HG03521 (cell line): ENCODE data around the gene H3-3A.

ENCODE experiments used
- ATAC-seq: cut with Tn5 transposase; IDR thresholded peaks from one replicate; pipeline ENCODE4 v1.9.1; 2021; ENCODE audit warnings: mild to moderate bottlenecking, moderate library complexity; ENCODE audit not compliant: unreplicated experiment

H3-3A gene

DNA sequence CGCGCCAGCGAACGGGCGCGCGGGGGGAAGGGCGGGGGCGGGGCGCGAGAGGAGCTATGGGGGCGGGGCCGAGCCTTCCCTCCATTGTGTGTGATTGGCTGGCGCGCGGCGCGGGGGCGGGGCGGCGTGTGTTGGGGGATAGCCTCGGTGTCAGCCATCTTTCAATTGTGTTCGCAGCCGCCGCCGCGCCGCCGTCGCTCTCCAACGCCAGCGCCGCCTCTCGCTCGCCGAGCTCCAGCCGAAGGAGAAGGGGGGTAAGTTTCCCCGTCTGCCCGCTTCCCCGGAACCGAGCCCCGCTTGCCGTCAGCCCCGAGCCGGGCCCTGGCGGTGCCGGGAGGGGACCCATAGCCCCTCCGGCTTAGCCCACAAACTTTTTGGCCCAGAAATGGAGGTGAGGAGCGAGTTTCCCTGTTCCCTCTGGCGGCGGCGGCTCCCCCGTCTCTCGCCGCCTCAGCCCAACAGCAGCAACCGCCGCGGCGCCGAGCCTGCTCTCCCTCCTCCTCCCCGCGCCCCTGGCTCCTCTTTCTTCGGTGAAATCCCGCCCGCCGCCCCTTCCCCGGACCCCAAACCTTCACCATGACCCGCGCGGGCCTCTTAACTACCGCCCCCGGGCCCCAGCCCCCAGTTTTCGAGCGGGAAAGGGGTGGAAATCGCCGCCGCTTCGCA is at the start of gene H3-3A:
Gene H3-3A (plus strand): TSS at position 159 of the 666 bp plus-strand sequence. CDS start 1,636 bp downstream, outside the sequence.
- ATAC-seq = peak; percentile 72

- ATAC-seq = no peak
Observed at GRCh38 chr1:226017070-226017469, 45.4 kb upstream of the H3-3A start.

GRCh38 chr1:226019572-226019971 is 42.9 kb upstream of the H3-3A start:
- no peak for ATAC-seq

- no peak for ATAC-seq
Observed at GRCh38 chr1:226021401-226021800, 41.1 kb upstream of the H3-3A start.

DNA sequence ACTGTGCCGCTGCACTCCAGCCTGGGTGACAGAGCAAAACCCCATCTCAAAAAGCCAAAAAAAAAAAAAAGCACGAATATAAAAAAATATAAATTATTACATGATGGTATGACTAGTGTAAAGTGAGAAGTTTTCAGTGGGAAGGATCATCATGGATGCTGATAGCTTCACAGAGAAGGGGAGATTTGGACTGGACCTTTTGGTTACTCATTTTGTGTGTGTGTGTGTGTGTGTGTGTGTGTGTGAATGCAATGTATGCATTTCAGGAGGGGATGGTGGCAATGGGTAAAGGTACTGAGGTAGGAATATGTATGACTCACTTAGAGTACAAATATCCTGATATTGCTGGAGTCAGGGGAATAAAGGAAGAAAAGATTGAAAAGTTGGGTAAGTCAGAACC is 40.7 kb upstream of the H3-3A start:
- no peak for ATAC-seq

GRCh38 chr1:226023735-226024134 is 38.8 kb upstream of the H3-3A start:
- no peak for ATAC-seq

DNA sequence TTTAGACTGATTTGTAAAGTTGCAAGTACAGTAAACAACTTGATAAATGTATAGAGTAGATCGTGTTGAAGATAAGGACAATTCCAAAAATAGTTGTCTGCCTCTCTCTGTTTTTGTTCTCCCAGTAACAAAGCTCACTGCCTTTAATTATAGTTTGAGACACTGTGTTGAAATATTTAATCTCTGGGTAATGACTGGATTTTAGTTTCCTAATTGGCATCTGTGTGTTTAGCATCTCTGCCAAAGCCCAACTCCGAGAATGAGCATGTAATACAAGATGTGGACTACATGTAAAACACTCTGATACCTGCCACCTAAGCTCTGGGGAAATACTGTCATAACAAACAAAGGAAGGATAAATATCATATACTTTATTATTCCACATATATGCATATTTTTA is 35.7 kb upstream of the H3-3A start:
- no peak for ATAC-seq

GRCh38 chr1:226027538-226028217 is 34.8 kb upstream of the H3-3A start:
- no peak for ATAC-seq

DNA sequence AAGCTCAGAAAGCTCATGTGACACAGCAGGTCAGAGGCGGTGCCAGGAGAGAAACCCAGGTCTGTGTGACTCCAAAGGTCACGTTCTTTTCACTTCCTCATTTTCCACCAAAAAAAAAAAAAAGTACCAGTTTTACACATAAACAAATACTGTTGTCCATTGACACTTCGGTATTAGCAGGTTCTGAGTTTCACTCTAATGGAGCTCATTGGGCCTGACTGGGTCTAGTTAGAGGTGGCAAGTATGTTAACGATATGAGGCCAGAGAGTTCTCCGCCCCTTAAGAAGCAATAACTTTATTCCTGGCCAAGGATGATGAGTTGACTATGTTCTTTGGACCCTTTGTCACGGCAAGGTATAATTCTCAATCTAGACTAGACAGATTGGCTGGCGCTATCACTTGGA is 33.4 kb upstream of the H3-3A start:
- peak; percentile 83 for ATAC-seq

DNA sequence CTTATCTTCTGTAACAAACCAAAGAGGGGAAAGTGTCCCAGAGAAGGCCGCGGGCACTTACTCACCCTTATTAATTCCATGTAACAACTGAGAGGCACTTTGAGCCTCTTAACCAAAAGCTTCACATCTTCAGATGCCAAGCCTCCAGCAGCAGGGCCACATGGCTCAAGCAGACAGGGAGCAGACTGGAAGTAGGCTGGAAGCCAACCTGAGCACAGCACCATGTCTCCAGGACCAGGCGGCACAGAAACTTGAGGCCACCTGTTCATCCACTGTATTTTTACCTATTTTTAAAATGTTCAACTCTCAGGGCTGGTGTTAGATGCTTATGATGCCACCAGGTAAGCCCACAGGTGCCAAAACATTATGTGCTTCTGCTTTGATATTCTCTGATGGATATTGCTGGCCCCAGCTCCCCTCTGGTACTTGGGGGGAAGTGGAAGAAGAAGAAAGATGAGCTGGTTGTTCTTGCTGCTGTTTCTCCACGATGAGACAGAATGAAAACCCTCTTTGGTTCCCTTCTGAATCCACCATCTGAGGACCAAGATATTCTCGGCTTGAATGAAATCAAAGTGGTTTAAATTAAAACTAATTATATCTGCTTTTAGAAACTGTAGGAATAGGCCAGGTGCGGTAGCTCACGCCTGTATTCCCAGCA is 32.8 kb upstream of the H3-3A start:
- no peak for ATAC-seq

- ATAC-seq = no peak
Observed at GRCh38 chr1:226033582-226033981, 28.9 kb upstream of the H3-3A start.

DNA sequence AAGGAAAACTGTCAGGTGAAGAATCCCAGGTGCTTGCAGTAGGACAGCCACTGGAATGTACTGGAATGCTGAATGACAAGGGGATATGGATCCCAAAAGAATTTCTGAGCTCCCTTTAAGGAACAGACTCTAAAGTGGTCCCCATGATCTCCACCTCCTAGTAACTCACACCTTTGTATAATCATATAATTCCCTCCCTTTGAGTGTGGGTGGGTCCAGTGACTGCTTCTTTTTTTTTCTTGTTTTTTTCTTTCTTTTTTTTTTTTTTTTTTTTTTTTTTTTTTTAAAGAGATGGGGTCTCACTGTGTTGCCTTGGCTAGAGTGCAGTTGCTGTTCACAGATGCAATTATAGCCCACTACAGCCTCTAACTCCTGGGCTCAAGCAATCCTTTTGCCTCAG is 28.5 kb upstream of the H3-3A start:
- no peak for ATAC-seq

DNA sequence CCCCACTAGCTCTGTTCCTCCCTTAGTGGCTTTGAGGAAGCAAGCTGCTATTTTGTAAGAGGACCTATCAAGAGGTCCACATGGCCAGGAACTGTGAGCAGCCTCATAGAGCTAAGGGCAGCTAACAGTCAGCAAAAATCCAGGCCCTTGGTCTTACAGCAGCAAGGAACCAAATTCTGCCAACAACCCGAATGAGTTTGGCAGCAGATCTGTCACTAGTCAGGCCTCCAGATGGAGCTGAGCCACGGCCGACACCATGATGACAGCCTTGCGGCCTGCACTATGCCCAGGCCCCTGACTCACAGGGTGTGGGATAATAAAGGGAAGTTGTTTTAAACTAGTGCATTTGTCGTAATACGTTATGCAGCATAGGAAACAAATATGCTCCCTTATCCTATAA is 28.0 kb upstream of the H3-3A start:
- ATAC-seq = no peak

DNA sequence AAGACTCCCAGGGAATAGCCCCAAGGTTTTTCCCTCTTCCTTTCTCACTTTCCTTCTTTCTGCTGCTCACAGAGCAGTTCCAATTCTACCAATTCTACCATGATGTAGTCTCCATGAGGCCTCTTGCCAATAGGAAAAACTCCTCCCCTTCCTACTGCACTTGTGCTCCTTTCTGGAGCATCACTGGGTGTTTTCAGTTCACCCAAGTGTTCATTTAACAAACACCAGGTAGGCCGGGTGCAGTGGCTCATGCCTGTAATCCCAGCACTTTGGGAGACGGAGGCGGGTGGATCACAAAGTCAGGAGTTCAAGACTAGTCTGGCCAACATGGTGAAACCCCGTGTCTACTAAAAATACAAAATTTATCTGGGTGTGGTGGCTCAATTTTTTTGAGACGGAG is 26.6 kb upstream of the H3-3A start:
- ATAC-seq = no peak

DNA sequence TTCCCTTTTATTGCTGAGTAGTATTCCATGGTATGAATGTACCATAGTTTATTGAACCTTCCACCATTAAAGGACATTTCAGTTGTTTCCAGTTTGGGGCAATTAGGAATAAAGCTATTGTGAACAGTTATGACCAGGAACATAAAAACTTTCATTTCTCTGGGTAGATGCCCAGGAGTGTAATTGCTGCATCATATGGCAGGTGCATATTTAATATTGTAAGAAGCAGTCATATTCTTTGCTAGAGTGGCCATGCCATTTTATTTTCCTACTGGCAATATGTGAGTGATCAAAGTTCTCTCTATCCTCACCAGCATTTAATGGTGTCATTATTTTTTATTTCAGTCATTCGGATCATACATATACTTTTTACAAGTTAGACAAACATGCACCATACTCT is 23.9 kb upstream of the H3-3A start:
- no peak for ATAC-seq

DNA sequence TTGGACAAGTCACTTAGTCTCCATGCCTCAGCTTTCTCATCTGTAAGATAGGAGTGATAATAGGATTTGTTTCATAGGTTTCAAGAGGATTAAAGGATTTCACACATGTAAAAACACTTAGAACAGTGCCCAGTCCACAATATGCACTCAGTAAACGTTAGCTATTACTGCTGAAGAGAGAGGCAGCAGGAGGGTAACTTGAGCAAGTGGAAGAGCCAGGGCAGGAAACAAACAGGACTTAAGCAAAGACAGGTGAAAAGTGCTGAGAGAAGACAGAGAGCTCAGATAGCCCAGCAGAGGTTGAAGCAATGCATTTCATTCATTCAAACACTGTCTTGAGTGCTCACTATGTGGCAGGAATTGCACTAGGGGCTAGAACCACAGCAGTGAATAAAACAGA is 21.1 kb upstream of the H3-3A start:
- ATAC-seq = no peak

GRCh38 chr1:226044514-226045101 is 17.9 kb upstream of the H3-3A start:
- ATAC-seq = no peak

DNA sequence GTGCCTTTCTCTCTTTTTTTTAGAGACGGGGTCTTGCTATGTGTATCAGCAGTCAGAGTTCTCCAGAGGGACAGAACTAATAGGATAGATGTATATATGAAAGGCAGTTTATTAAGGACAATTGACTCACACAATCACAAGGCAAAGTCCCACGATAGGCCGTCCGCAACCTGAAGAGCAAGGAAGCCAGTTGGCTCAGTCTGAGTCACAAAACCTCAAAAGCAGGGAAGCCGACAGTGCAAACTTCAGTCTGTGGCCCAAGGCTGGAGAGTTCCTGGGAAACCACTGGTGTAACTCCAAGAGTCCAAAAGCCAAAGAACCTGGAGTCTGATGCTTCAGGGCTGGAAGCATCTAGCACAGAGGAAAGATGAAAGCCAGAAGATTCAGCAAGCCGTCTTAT is 16.3 kb upstream of the H3-3A start:
- ATAC-seq = no peak

DNA sequence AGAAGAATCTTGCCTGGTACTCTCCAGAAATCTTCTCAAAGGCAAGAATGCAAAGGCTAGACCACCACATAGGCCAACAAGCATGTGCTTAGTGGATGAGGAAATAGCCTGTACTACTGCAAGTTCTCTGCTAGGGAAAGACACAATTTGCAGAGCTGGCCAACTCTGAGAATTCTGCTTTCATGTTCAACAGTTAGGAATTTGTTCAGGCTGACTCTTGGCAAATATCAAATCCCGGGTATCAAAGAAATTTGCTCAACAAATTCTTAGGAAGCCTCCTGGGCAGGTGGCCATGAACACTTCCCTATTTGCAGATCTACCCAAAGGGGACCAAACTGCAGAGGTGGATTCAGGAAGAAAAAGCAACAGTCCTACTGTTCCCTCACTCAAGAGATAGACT is 15.0 kb upstream of the H3-3A start:
- ATAC-seq = no peak

DNA sequence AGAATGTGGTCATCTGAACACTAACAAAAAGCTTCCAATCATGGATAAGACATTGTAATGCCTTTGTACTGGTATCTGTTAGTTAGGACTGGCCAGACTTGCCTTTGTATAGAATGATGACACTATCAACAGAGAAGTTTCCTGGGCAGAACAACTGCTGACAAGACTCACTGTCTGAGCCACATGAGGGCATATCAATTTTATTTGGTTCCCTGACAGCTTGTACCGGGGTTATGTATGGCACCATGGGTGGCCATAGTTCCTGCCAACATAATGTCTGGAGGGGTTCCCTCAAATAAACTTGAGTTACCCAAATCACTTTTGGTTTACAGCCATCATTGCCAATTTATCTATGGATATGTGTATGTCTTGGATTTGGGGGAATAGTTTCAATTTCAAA is 13.6 kb upstream of the H3-3A start:
- ATAC-seq = no peak

DNA sequence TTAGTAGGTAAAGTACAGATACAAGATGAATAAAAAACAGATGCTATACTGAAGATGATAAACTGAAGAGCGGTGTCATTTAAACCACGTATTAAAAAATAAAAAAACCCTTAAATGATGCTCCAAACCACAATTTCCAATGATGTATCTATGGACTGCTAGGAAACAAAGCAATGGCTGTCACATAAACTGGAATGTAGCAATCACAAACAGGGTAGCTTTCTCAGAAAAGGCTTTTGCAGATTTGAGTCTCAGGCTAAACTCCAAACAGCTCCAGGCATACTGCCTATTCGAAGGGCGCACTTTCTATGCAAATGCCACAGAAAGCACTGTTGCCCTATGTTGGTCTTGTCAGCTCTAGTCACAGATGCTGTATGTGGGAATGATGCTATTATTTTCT is 12.4 kb upstream of the H3-3A start:
- no peak for ATAC-seq

DNA sequence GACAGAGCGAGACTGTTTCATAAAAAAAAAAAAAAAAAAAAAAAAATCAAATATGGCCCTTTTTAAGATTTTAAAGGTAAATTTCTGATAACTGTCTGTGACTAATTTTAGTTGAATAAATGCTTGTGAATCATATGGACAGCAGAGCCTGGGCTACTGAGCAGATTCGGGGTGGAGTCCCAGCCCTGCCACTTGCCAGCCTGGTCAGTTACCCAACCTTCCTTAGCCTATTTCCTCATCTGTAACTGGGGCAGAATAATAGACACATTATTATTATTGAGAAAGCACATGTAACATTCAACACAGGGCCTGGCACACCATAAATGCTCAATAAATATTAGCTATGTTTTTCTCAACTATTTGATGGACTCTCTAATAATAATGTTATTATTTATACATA is 11.2 kb upstream of the H3-3A start:
- ATAC-seq = no peak
